Activated B cell treated with CpG ODN at 0.5 μM for 24 hours (primary cell): ENCODE measurements around the gene EIF6. TPM values are rescaled to one million over a fixed set of nuclear protein-coding genes. Genes with fewer than 3 reads are reported as not detected.

Experiments used
- ATAC-seq: fragments of 200-7000 bp; cut with Tn5 transposase; one replicate; pipeline ENCODE4 v1.10.0; 2021; ENCODE audit warnings: low read depth, mild to moderate bottlenecking, moderate library complexity
- CTCF ChIA-PET: fragments of 350-600 bp; sonication (Branson Sonifier 250); formaldehyde crosslinking; loops from one replicate; lab custom pipeline; 2021; ENCODE audit warnings: antibody characterized with exemption; lab: Charles Lee
- POLR2A ChIA-PET: fragments of 350-600 bp; sonication (Branson Sonifier 250); formaldehyde crosslinking; loops from one replicate; lab custom pipeline; 2021; ENCODE audit warnings: antibody characterized with exemption; lab: Charles Lee
- DNase-seq: peaks from one replicate; pipeline ENCODE4 v3.0.0; 2022
- H3K27ac Mint-ChIP-seq: one replicate; pipeline ENCODE4 v1.8.0; 2020; ENCODE audit warnings: mixed read lengths
- H3K27me3 Mint-ChIP-seq: one replicate; pipeline ENCODE4 v1.8.0; 2021; ENCODE audit warnings: mixed read lengths
- H3K36me3 Mint-ChIP-seq: one replicate; pipeline ENCODE4 v1.8.0; 2021; ENCODE audit warnings: low read depth, mixed read lengths
- H3K4me1 Mint-ChIP-seq: one replicate; pipeline ENCODE4 v1.8.0; 2021; ENCODE audit warnings: mixed read lengths
- H3K4me3 Mint-ChIP-seq: one replicate; pipeline ENCODE4 v1.8.0; 2020; ENCODE audit warnings: mild to moderate bottlenecking, mixed read lengths
- H3K9me3 Mint-ChIP-seq: one replicate; pipeline ENCODE4 v1.8.0; 2020; ENCODE audit warnings: mixed read lengths
- intact Hi-C: fragments of 100-400 bp; cut with micrococcal nuclease; formaldehyde crosslinking; loops from one replicate; pipeline ENCODE4 v1.15.1; 2024
- total RNA-seq: library from RNA; stranded (reverse); gene quantifications from 2 replicates; pipeline ENCODE4 v1.2.3, GENCODE V29; 2022
- TF ChIP-seq, protein P1 (sequence below): fragments of 200-600 bp; IDR thresholded peaks from one replicate; pipeline ENCODE4 v1.8.0; 2022; ENCODE audit warnings: antibody characterized with exemption, mild to moderate bottlenecking

Gene EIF6
- total RNA-seq, 1 donor from 2014 or later: 137 TPM

DNA sequence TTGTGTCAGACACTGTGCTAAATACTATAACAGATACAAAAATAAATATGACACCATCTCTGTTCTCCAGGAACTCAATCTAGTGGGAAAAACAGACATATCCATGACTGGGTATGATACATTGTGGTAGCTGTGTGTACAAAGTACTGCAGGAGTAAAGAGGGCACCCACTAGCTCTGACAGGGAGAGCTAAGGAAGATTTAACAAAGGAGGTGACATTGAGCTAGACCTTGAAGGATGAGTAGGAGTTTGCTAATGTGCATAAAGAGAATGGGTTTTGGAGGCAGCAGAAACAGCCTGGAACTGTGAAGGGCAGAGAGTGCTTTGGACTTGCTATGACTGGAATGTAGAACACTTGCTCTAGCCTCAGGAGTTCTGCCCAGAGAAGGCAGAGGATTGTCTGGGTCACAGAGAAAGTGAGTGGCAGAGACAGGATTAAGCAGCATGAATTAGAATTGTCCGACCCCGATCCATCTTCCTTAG, 43.7 kb downstream of the EIF6 start:
- ATAC-seq (no peak), DNase-seq (no peak)
- Mint-ChIP-seq H3K27me3 (peaks cover 4% of the 10 kb centered on the region), H3K36me3 (peaks cover 6% of the 10 kb centered on the region), H3K4me1 (no peaks in the 10 kb centered on the region), H3K4me3 (no peak overlapping the region), H3K9me3 (no peaks in the 10 kb centered on the region), H3K27ac (no peak overlapping the region)
- intact Hi-C loops: no loop called here
- ChIA-PET POLR2A (interaction anchor here (0.6 kb wide), 1 partner anchor 211 kb away, joined by 4 read pairs; no protein-coding TSS in a partner anchor), CTCF (no interaction called here)
- TF ChIP-seq, protein P1, sequence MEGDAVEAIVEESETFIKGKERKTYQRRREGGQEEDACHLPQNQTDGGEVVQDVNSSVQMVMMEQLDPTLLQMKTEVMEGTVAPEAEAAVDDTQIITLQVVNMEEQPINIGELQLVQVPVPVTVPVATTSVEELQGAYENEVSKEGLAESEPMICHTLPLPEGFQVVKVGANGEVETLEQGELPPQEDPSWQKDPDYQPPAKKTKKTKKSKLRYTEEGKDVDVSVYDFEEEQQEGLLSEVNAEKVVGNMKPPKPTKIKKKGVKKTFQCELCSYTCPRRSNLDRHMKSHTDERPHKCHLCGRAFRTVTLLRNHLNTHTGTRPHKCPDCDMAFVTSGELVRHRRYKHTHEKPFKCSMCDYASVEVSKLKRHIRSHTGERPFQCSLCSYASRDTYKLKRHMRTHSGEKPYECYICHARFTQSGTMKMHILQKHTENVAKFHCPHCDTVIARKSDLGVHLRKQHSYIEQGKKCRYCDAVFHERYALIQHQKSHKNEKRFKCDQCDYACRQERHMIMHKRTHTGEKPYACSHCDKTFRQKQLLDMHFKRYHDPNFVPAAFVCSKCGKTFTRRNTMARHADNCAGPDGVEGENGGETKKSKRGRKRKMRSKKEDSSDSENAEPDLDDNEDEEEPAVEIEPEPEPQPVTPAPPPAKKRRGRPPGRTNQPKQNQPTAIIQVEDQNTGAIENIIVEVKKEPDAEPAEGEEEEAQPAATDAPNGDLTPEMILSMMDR: no peak

DNA sequence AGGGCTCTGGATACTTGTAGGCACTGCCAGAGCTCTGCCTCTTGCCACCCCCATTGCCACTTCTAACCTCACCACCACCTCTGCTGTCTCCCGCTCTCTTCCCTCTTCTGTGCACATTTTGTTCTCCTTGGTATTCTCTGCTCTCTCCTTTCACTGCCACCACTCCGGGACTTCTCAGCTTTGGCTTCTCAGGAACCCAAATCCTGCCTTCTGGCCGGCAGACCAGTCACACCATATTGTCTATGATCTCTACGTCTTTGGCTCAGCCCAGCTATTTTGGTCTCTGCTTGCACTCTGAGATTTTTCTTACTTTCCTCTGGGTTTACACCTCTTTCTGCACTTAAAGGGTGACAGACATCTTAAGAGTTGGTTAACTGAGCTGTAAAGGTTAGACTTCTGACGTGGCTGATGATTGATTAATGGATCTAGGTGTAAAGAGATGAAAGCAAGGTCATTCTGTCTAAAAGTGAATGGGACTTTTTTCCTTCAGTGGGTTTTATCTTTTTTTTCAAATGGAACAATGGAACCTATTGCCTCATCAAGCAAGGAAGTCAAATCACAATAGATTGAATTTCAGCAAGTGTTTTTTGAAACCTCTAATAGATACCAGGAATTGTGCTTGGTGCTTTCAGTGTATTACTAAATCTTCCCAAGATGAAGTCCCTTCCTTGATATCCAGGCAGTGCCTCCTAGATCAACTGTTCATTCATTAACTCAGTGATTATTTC, 44.3 kb downstream of the EIF6 start:
- ChIA-PET POLR2A (no interaction called here), CTCF (no interaction called here)
- intact Hi-C loops: no loop called here
- ATAC-seq: no peak
- no peak overlapping the region for H3K4me3 Mint-ChIP-seq
- DNase-seq: no peak
- H3K9me3 Mint-ChIP-seq: no peaks in the 10 kb centered on the region
- peaks cover 9% of the 10 kb centered on the region for H3K36me3 Mint-ChIP-seq
- H3K27me3 Mint-ChIP-seq: peaks cover 4% of the 10 kb centered on the region
- no peaks in the 10 kb centered on the region for H3K4me1 Mint-ChIP-seq
- no peak overlapping the region for H3K27ac Mint-ChIP-seq
- TF ChIP-seq, protein P1: no peak

DNA sequence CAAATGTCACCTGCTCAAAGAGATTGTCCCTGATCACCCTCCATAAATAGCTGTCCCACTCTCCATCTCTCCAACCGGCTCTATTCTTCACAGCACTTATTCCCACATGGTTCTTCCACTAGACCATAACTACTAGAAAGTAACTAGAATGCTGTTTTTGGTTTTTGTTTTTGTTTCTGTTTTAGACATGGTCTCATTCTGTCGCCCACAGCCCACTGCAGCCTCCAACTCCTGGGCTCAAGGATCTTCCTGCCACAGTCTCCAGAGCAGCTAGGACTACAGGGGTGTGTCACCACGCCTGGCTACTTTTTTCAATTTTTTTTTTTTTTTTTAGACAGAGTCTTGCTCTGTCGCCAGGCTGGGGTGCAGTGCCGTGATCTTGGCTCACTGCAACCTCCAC, 45.8 kb downstream of the EIF6 start:
- DNase-seq: no peak
- intact Hi-C loops: no loop called here
- no peak for ATAC-seq
- Mint-ChIP-seq H3K9me3 (no peaks in the 10 kb centered on the region), H3K4me3 (no peak overlapping the region), H3K27me3 (peaks cover 12% of the 10 kb centered on the region), H3K4me1 (no peaks in the 10 kb centered on the region), H3K36me3 (peaks cover 21% of the 10 kb centered on the region), H3K27ac (no peak overlapping the region)
- POLR2A ChIA-PET: no interaction called here
- TF ChIP-seq, protein P1: no peak
- CTCF ChIA-PET: no interaction called here

DNA sequence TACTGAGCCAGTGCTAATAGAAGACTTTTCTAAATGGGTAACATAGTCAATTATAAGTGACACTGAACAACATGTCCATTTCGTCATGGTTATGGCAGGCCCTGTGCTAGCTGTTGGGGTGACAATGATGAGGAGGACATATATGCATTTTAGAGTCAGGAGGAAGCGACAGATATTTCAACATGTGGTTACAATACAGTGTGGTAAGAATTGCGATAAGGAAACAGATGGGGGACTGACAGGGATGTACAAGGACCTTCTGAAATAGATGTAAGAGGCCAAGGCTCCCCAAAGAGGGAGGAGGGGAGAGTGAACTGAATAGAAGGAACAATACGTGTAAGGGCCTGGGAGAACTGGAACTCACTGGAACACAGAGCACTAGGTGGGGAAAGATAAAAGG, 46.4 kb downstream of the EIF6 start:
- intact Hi-C loops: no loop called here
- DNase-seq (no peak), ATAC-seq (no peak)
- CTCF ChIA-PET: no interaction called here
- TF ChIP-seq, protein P1: no peak
- Mint-ChIP-seq H3K4me1 (no peaks in the 10 kb centered on the region), H3K4me3 (no peak overlapping the region), H3K27me3 (peaks cover 12% of the 10 kb centered on the region), H3K27ac (no peak overlapping the region), H3K36me3 (peaks cover 21% of the 10 kb centered on the region), H3K9me3 (no peaks in the 10 kb centered on the region)
- POLR2A ChIA-PET: no interaction called here

DNA sequence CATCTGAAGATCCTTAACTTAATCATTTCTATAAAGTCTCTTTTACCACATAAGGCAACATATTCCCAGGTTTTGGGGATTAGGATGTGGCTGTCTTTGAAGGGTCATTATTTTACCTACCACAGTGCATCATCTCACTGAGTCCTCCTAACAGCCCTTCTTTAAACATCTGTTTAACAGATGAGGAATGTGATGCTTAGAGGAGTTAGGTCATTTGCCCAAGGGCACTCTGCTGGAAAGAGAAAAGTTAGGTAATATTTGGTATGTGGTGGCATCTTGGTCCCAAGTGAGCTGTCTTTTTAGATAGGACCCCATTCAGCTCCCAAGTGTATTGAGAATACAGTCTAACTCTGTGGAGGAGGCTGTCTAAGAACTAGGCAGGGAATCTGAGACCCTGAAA, 47.1 kb downstream of the EIF6 start:
- TF ChIP-seq, protein P1: no peak
- ChIA-PET POLR2A (no interaction called here), CTCF (no interaction called here)
- peaks cover 16% of the 10 kb centered on the region for H3K27me3 Mint-ChIP-seq
- intact Hi-C loops: no loop called here
- no peaks in the 10 kb centered on the region for H3K9me3 Mint-ChIP-seq
- DNase-seq (no peak), ATAC-seq (no peak)
- H3K4me3 Mint-ChIP-seq: no peak overlapping the region
- peaks cover 22% of the 10 kb centered on the region for H3K36me3 Mint-ChIP-seq
- H3K27ac Mint-ChIP-seq: no peak overlapping the region
- H3K4me1 Mint-ChIP-seq: no peaks in the 10 kb centered on the region
